A172 (cell line): ENCODE measurements around the gene AADAC. TPM values are rescaled to one million over a fixed set of nuclear protein-coding genes. Genes with fewer than 3 reads are reported as not detected.
"Not testable (repeated sequence)": the region's sequence is repeated elsewhere in the genome, so short reads cannot be mapped to it uniquely, and the experiment has no call there.

ENCODE experiments used
- DNase-seq: peaks from one replicate; pipeline ENCODE4 v3.0.0-alpha.2; 2015; ENCODE audit warnings: low spot score
- total RNA-seq: library from RNA; depleted of rRNA; stranded (reverse); fragments of >200 nt; shearing (Covaris generic); gene quantifications from 2 replicates; pipeline ENCODE4 v1.2.3, GENCODE V29; 2014; rRNA removed

AADAC gene
- total RNA-seq, 1 experiment from 2014 or later, result 2.3 TPM

- DNase-seq, result no peak
Measured at GRCh38 chr3:151856118-151856517, 42.2 kb downstream of the AADAC start.

GRCh38 chr3:151856641-151857040 is 42.7 kb downstream of the AADAC start:
- DNase-seq, result no peak

GRCh38 chr3:151859233-151859673 is 45.3 kb downstream of the AADAC start:
- no peak for DNase-seq

- no peak for DNase-seq
Measured at GRCh38 chr3:151859905-151860304, 46.0 kb downstream of the AADAC start.

- no peak for DNase-seq
Measured at GRCh38 chr3:151863611-151864010, 49.7 kb downstream of the AADAC start.

GRCh38 chr3:151864423-151865101 is 50.6 kb downstream of the AADAC start:
- peak; percentile 86 for DNase-seq

- no peak for DNase-seq
Measured at GRCh38 chr3:151866711-151867410, 52.9 kb downstream of the AADAC start.

GRCh38 chr3:151867666-151868065 is 53.8 kb downstream of the AADAC start:
- no peak for DNase-seq

- no peak for DNase-seq
Measured at GRCh38 chr3:151869181-151869580, 55.3 kb downstream of the AADAC start.

- DNase-seq, result peak; percentile 89
Measured at GRCh38 chr3:151871639-151872468, 57.9 kb downstream of the AADAC start.

- peak; percentile 94 for DNase-seq
Measured at GRCh38 chr3:151873398-151873797, 59.5 kb downstream of the AADAC start, which contains the start of gene SUCNR1. Gene SUCNR1 (plus strand): TSS chr3:151873643. CDS start chr3:151879893, 6,250 bp downstream.

- not testable (repeated sequence) for DNase-seq
Measured at GRCh38 chr3:151874079-151874478, 60.2 kb downstream of the AADAC start.

GRCh38 chr3:151875759-151876158 is 61.8 kb downstream of the AADAC start:
- DNase-seq, result peak; percentile 55

- no peak for DNase-seq
Measured at GRCh38 chr3:151877269-151877668, 63.4 kb downstream of the AADAC start.

Other genes with a start within 250 kb of the AADAC start
- gene AADACL2, start 80.2 kb upstream of the AADAC start, total RNA-seq, result not detected in 2 replicates
- 506 and 549 TPM in 2 replicates for gene SUCNR1, start 59.5 kb downstream of the AADAC start, total RNA-seq